GM12892 (cell line): ENCODE data around the gene CARMIL1.

Source experiments
- POLR2A ChIP-seq: IDR thresholded peaks from 2 replicates; pipeline ENCODE4 v1.6.1; 2011; ENCODE audit warnings: low read depth, low read length, control low read depth
- POLR2AphosphoS5 ChIP-seq: IDR thresholded peaks from 2 replicates; pipeline ENCODE4 v1.6.1; 2011; ENCODE audit warnings: low read depth, low read length, control low read depth
- TAF1 ChIP-seq: IDR thresholded peaks from 2 replicates; pipeline ENCODE4 v1.6.1; 2011; ENCODE audit warnings: low read depth, mild to moderate bottlenecking, control low read depth, low read length, borderline replicate concordance

DNA sequence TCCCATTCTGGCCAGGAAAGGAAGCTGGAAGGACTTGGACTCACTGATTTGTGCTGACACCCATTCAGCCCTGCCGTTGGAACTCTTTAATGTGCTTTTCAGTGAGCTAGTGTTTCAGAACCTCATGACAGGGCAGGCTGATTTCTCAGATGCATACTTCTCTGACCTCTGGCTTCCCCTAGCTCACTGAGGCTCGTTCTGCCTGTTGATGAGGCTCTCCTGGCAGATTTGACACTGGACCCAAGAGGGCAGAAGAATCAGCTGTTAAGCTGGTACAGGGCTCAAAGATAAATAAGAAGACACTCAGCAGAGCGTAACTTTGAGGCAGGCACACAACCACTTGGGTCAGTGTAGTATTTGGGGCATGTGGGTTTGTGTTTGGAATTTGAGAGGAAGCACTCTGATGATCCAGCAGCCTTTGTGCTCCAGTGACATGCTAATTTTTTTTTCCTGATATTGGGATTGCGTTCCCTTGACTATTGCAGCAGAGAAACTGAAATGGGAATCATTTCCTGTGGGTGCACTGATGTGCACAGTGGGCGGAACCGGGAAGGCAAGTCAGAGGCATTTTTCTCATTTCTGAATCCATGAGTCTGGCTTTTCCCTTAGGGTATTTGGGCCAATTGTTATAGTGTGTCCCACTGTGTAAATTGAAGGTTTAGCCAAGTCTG lies 80.2 kb downstream of the CARMIL1 start:
- TF ChIP-seq TAF1 (no peak), POLR2A (no peak), POLR2AphosphoS5 (no peak)
